GM21717 (cell line): ENCODE results near the gene RAB35.

ENCODE experiments used
- ATAC-seq: cut with Tn5 transposase; IDR thresholded peaks from one replicate; pipeline ENCODE4 v1.9.1; 2021; ENCODE audit warnings: mild to moderate bottlenecking, moderate library complexity; ENCODE audit not compliant: unreplicated experiment

Gene RAB35

GRCh38 chr12:120090206-120090605 lies 26.3 kb downstream of the RAB35 start:
- ATAC-seq: no peak

- ATAC-seq: no peak
Measured at GRCh38 chr12:120089796-120090195, 26.8 kb downstream of the RAB35 start.

GRCh38 chr12:120089105-120089504 lies 27.4 kb downstream of the RAB35 start:
- no peak for ATAC-seq

GRCh38 chr12:120086801-120087621 lies 29.5 kb downstream of the RAB35 start:
- peak; percentile 97 for ATAC-seq

GRCh38 chr12:120085920-120086645 lies 30.5 kb downstream of the RAB35 start:
- ATAC-seq: no peak

- ATAC-seq: no peak
Measured at GRCh38 chr12:120081641-120082040, 34.9 kb downstream of the RAB35 start.

- ATAC-seq: no peak
Measured at GRCh38 chr12:120079411-120080400, 36.8 kb downstream of the RAB35 start.

- no peak for ATAC-seq
Measured at GRCh38 chr12:120078868-120079267, 37.7 kb downstream of the RAB35 start.

- ATAC-seq: no peak
Measured at GRCh38 chr12:120077260-120077659, 39.3 kb downstream of the RAB35 start.

GRCh38 chr12:120076651-120077050 lies 39.9 kb downstream of the RAB35 start:
- ATAC-seq: no peak

GRCh38 chr12:120075034-120075616 lies 41.4 kb downstream of the RAB35 start:
- ATAC-seq: no peak

- ATAC-seq: no peak
Measured at GRCh38 chr12:120072472-120073249, 43.9 kb downstream of the RAB35 start.

- no peak for ATAC-seq
Measured at GRCh38 chr12:120071493-120072020, 45.0 kb downstream of the RAB35 start.

- ATAC-seq: no peak
Measured at GRCh38 chr12:120069278-120069677, 47.3 kb downstream of the RAB35 start.

GRCh38 chr12:120067901-120068300 lies 48.7 kb downstream of the RAB35 start:
- ATAC-seq: no peak

GRCh38 chr12:120067084-120067869 lies 49.3 kb downstream of the RAB35 start:
- ATAC-seq: no peak

GRCh38 chr12:120066341-120066740 lies 50.2 kb downstream of the RAB35 start:
- no peak for ATAC-seq

- no peak for ATAC-seq
Measured at GRCh38 chr12:120065472-120065871, 51.1 kb downstream of the RAB35 start.
